Endodermal cell (in vitro differentiated cells): Measurements from ENCODE around the gene CYB5A. TPM values are rescaled to one million over a fixed set of nuclear protein-coding genes. Genes with fewer than 3 reads are reported as not detected.

Experiments
- DNase-seq: peaks from one replicate; pipeline ENCODE4 v3.0.0-alpha.2; 2017
- H3K27ac ChIP-seq: 2 replicates; pipeline ENCODE4 v1.5.1; 2013; ENCODE audit warnings: mild to moderate bottlenecking, low read depth, low read length, moderate library complexity
- H3K27me3 ChIP-seq: 2 replicates; pipeline ENCODE4 v1.6.1; 2013; ENCODE audit warnings: mild to moderate bottlenecking, low read length, moderate library complexity; ENCODE audit not compliant: insufficient read depth, control insufficient read depth, poor library complexity, severe bottlenecking
- H3K36me3 ChIP-seq: 2 replicates; pipeline ENCODE4 v1.7.0; 2013; ENCODE audit warnings: mild to moderate bottlenecking, low read length, moderate library complexity; ENCODE audit not compliant: control insufficient read depth, insufficient read depth
- H3K4me1 ChIP-seq: one replicate; pipeline ENCODE4 v1.7.0; 2013; ENCODE audit warnings: low read length; ENCODE audit not compliant: control insufficient read depth, insufficient read depth
- H3K4me3 ChIP-seq: 2 replicates; pipeline ENCODE4 v1.5.1; 2013; ENCODE audit warnings: mild to moderate bottlenecking, low read length, moderate library complexity
- H3K9ac ChIP-seq: 2 replicates; pipeline ENCODE4 v1.6.1; 2013; ENCODE audit warnings: mild to moderate bottlenecking, low read length, moderate library complexity; ENCODE audit not compliant: poor library complexity, severe bottlenecking; ENCODE audit errors: extremely low read depth
- H3K9me3 ChIP-seq: 2 replicates; pipeline ENCODE4 v1.6.1; 2013; ENCODE audit warnings: mild to moderate bottlenecking, low read length, moderate library complexity; ENCODE audit not compliant: control insufficient read depth
- H3K27ac Mint-ChIP-seq: 2 replicates; pipeline ENCODE4 v1.8.0; 2020; ENCODE audit warnings: mixed read lengths
- H3K27me3 Mint-ChIP-seq: 2 replicates; pipeline ENCODE4 v1.8.0; 2021; ENCODE audit warnings: mild to moderate bottlenecking, mixed read lengths; ENCODE audit not compliant: insufficient read depth
- H3K36me3 Mint-ChIP-seq: 2 replicates; pipeline ENCODE4 v1.8.0; 2020; ENCODE audit warnings: low read depth, mixed read lengths
- H3K4me1 Mint-ChIP-seq: 2 replicates; pipeline ENCODE4 v1.8.0; 2020; ENCODE audit warnings: mixed read lengths
- H3K4me3 Mint-ChIP-seq: 2 replicates; pipeline ENCODE4 v1.8.0; 2020; ENCODE audit warnings: mild to moderate bottlenecking, moderate library complexity, mixed read lengths
- H3K9me3 Mint-ChIP-seq: 2 replicates; pipeline ENCODE4 v1.8.0; 2020; ENCODE audit warnings: mild to moderate bottlenecking, mixed read lengths
- WGBS, 2 experiments: methylation state at CpG; one replicate each; pipeline versions ENCODE4 v1.1.5 to v1.1.7; 2013; ENCODE audit warnings: missing lambda C conversion rate in 2 of 2, mixed read lengths in 1 of 2; ENCODE audit not compliant: insufficient coverage in 1 of 2, insufficient read length in 1 of 2; 5-methylcytosine and 5-hydroxymethylcytosine counted together
- total RNA-seq, 2 donors: library from RNA; stranded (reverse); fragmentation: NEBNext Ultra II Directional in 1 of 2; extraction: Animal tissue kit (Norgen Biotek cat#: 25700) in 1 of 2; gene quantifications; 2 replicates in 1 of 2; 3 replicates in 1 of 2; pipeline ENCODE4 v1.2.1, GENCODE V29; 2021
- TF ChIP-seq, protein P1 (sequence below): fragments of 200-600 bp; sonication (generic); conservative IDR thresholded peaks from 2 replicates; pipeline ENCODE4 v1.5.0; 2021; ENCODE audit warnings: antibody characterized with exemption, mild to moderate bottlenecking

CYB5A gene
- total RNA-seq, 2 donors from 2014 or later = 72.6 to 124 TPM

DNA sequence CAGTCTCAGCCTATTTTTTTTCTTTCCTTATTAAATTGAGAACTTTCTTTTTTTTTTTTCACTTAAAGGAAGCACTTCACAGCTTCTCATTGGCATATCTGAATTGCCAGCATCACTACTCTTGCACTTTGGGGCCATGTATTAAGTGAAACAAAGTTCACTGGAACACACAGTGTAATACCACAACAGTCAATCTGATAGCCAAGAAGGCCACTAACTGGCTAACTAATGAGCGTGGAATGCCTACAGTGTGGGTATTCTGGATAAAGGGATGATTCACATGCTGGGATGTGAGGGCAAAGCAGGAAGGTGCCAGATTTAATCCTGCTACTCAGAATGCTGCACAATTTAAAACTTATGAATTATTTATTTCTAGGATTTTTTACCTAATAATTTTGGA lies 12.2 kb upstream of the CYB5A start:
- no peaks in the 10 kb centered on the region for H3K36me3 Mint-ChIP-seq
- peaks cover 7% of the 10 kb centered on the region for H3K9me3 Mint-ChIP-seq
- H3K27ac Mint-ChIP-seq = no peak overlapping the region
- no peaks in the 10 kb centered on the region for H3K4me1 ChIP-seq
- no peaks in the 10 kb centered on the region for H3K36me3 ChIP-seq
- H3K9ac ChIP-seq = no peak overlapping the region
- H3K27me3 ChIP-seq = no peaks in the 10 kb centered on the region
- WGBS, 2 experiments = 92% methylated on average over 1 of the region's 1 CpG; no CpG with 5 or more reads in 1 of the 2 experiments
- DNase-seq = no peak
- no peak overlapping the region for H3K27ac ChIP-seq
- H3K4me1 Mint-ChIP-seq = peaks cover 8% of the 10 kb centered on the region
- no peak overlapping the region for H3K4me3 Mint-ChIP-seq
- H3K27me3 Mint-ChIP-seq = no peaks in the 10 kb centered on the region
- peaks cover 7% of the 10 kb centered on the region for H3K9me3 ChIP-seq
- TF ChIP-seq, protein P1, sequence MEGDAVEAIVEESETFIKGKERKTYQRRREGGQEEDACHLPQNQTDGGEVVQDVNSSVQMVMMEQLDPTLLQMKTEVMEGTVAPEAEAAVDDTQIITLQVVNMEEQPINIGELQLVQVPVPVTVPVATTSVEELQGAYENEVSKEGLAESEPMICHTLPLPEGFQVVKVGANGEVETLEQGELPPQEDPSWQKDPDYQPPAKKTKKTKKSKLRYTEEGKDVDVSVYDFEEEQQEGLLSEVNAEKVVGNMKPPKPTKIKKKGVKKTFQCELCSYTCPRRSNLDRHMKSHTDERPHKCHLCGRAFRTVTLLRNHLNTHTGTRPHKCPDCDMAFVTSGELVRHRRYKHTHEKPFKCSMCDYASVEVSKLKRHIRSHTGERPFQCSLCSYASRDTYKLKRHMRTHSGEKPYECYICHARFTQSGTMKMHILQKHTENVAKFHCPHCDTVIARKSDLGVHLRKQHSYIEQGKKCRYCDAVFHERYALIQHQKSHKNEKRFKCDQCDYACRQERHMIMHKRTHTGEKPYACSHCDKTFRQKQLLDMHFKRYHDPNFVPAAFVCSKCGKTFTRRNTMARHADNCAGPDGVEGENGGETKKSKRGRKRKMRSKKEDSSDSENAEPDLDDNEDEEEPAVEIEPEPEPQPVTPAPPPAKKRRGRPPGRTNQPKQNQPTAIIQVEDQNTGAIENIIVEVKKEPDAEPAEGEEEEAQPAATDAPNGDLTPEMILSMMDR = no peak
- H3K4me3 ChIP-seq = no peak overlapping the region

GRCh38 chr18:74303306-74303705 lies 11.5 kb upstream of the CYB5A start:
- DNase-seq = no peak
- no peak overlapping the region for H3K4me3 Mint-ChIP-seq
- TF ChIP-seq, protein P1 = no peak
- Histone ChIP-seq H3K27me3 (no peaks in the 10 kb centered on the region), H3K4me3 (no peak overlapping the region), H3K9me3 (peaks cover 7% of the 10 kb centered on the region), H3K27ac (no peak overlapping the region), H3K9ac (no peak overlapping the region), H3K36me3 (no peaks in the 10 kb centered on the region), H3K4me1 (no peaks in the 10 kb centered on the region)
- H3K27ac Mint-ChIP-seq = no peak overlapping the region
- peaks cover 8% of the 10 kb centered on the region for H3K4me1 Mint-ChIP-seq
- no peaks in the 10 kb centered on the region for H3K36me3 Mint-ChIP-seq
- peaks cover 13% of the 10 kb centered on the region for H3K9me3 Mint-ChIP-seq
- 70 to 100% methylated on average over 1 to 5 of the region's 5 CpGs for WGBS, 2 experiments
- H3K27me3 Mint-ChIP-seq = no peaks in the 10 kb centered on the region

- H3K4me1 Mint-ChIP-seq = peaks cover 8% of the 10 kb centered on the region
Measured at GRCh38 chr18:74299746-74300145, 8.0 kb upstream of the CYB5A start.

More at GRCh38 chr18:74299746-74300145, 8.0 kb upstream of the CYB5A start:
- Histone ChIP-seq H3K4me1 (no peaks in the 10 kb centered on the region), H3K4me3 (no peak overlapping the region), H3K9ac (no peak overlapping the region), H3K9me3 (peaks cover 7% of the 10 kb centered on the region), H3K27me3 (no peaks in the 10 kb centered on the region), H3K27ac (no peak overlapping the region), H3K36me3 (no peaks in the 10 kb centered on the region)
- no peaks in the 10 kb centered on the region for H3K36me3 Mint-ChIP-seq
- 91 to 100% methylated on average over 1 to 3 of the region's 3 CpGs for WGBS, 2 experiments
- H3K9me3 Mint-ChIP-seq = peaks cover 15% of the 10 kb centered on the region
- H3K4me3 Mint-ChIP-seq = no peak overlapping the region
- DNase-seq = no peak
- TF ChIP-seq, protein P1 = no peak
- no peak overlapping the region for H3K27ac Mint-ChIP-seq
- H3K27me3 Mint-ChIP-seq = no peaks in the 10 kb centered on the region
